IMR-90 (cell line): ENCODE measurements around the gene PTCSC3. TPM values are rescaled to one million over a fixed set of nuclear protein-coding genes. Genes with fewer than 3 reads are reported as not detected.

Experiments
- ATAC-seq: fragments of 200-7000 bp; cut with Tn5 transposase; 2 replicates; pipeline ENCODE4 v1.9.1; 2020; ENCODE audit warnings: low read depth, mild to moderate bottlenecking, moderate library complexity
- BruUV-seq: library from RNA; stranded (reverse); fragments of 400-500 nt; replicated peaks from 2 replicates; lab custom pipeline; 2021; lab: Mats Ljungman, UMichigan
- CTCF ChIA-PET: fragments of 300-600 bp; formaldehyde crosslinking; extraction: SDS; loops from one replicate; lab custom pipeline; 2021; ENCODE audit warnings: antibody characterized with exemption; lab: Yijun Ruan, JAX
- POLR2A ChIA-PET: fragments of 300-600 bp; sonication (Branson Sonifier 250); formaldehyde crosslinking; loops from one replicate; lab custom pipeline; 2022; ENCODE audit warnings: antibody characterized with exemption; ENCODE audit not compliant: unreplicated experiment; lab: Charles Lee
- DNase-seq: peaks from one replicate; pipeline ENCODE4 v3.0.0; 2013
- H2AFZ ChIP-seq: replicated peaks from 2 replicates; pipeline ENCODE3; 2013; ENCODE audit warnings: low read length, mild to moderate bottlenecking; ENCODE audit not compliant: poor library complexity
- H2AK5ac ChIP-seq: 2 replicates; pipeline ENCODE4 v1.6.1; 2013; ENCODE audit warnings: low read depth, low read length, inconsistent platforms
- H2AK9ac ChIP-seq: replicated peaks from 2 replicates; pipeline ENCODE3; 2013; ENCODE audit warnings: mild to moderate bottlenecking, low read depth, low read length, moderate library complexity; ENCODE audit not compliant: poor library complexity
- H2BK120ac ChIP-seq: 2 replicates; pipeline ENCODE4 v1.6.1; 2013; ENCODE audit warnings: low read depth, low read length, inconsistent platforms
- H2BK15ac ChIP-seq: 3 replicates; pipeline ENCODE4 v1.6.1; 2013; ENCODE audit warnings: low read depth, low read length, inconsistent platforms
- H2BK20ac ChIP-seq: 2 replicates; pipeline ENCODE4 v1.6.1; 2013; ENCODE audit warnings: low read depth, mild to moderate bottlenecking, inconsistent platforms, low read length, moderate library complexity
- H2BK5ac ChIP-seq: 2 replicates; pipeline ENCODE4 v1.6.1; 2013; ENCODE audit warnings: mild to moderate bottlenecking, low read depth, low read length, inconsistent platforms; ENCODE audit not compliant: poor library complexity, severe bottlenecking
- H3K14ac ChIP-seq: replicated peaks from 2 replicates; pipeline ENCODE4 v1.6.1; 2013; ENCODE audit warnings: low read depth, low read length, inconsistent platforms
- H3K18ac ChIP-seq: 2 replicates; pipeline ENCODE4 v1.6.1; 2013; ENCODE audit warnings: low read depth, low read length, control low read depth
- H3K23ac ChIP-seq: 2 replicates; pipeline ENCODE4 v1.6.1; 2013; ENCODE audit warnings: low read depth, low read length, inconsistent platforms
- H3K27ac ChIP-seq: 2 replicates; pipeline ENCODE4 v1.5.1; 2013; ENCODE audit warnings: mild to moderate bottlenecking, control low read depth, low read length; ENCODE audit not compliant: insufficient read depth
- H3K27me3 ChIP-seq: 2 replicates; pipeline ENCODE4 v1.6.1; 2013; ENCODE audit warnings: low read length; ENCODE audit not compliant: control insufficient read depth, insufficient read depth
- H3K36me3 ChIP-seq: 2 replicates; pipeline ENCODE4 v1.6.1; 2013; ENCODE audit warnings: low read length, mixed read lengths; ENCODE audit not compliant: control insufficient read depth, insufficient read depth
- H3K4ac ChIP-seq: 2 replicates; pipeline ENCODE4 v1.6.1; 2013; ENCODE audit warnings: low read depth, low read length, inconsistent platforms
- H3K4me1 ChIP-seq: 2 replicates; pipeline ENCODE4 v1.6.1; 2013; ENCODE audit warnings: low read length, mixed read lengths; ENCODE audit not compliant: control insufficient read depth, insufficient read depth
- H3K4me2 ChIP-seq: 2 replicates; pipeline ENCODE4 v1.6.1; 2013; ENCODE audit warnings: low read depth, mild to moderate bottlenecking, control low read depth, low read length, moderate library complexity
- H3K4me3 ChIP-seq: 2 replicates; pipeline ENCODE4 v1.5.1; 2013; ENCODE audit warnings: low read depth, mild to moderate bottlenecking, control low read depth, low read length, moderate library complexity; ENCODE audit not compliant: insufficient read depth
- H3K56ac ChIP-seq: 2 replicates; pipeline ENCODE4 v1.6.1; 2013; ENCODE audit warnings: low read length, inconsistent platforms; ENCODE audit not compliant: insufficient read depth; ENCODE audit errors: extremely low read depth
- H3K79me1 ChIP-seq, 2 experiments: 2 replicates each; pipeline ENCODE4 v1.6.1; 2013; ENCODE audit warnings: low read length in 2 of 2, inconsistent platforms in 1 of 2, low read depth in 1 of 2
- H3K9ac ChIP-seq: 2 replicates; pipeline ENCODE4 v1.6.1; 2013; ENCODE audit warnings: low read depth, low read length, control low read depth
- H3K9me1 ChIP-seq: 2 replicates; pipeline ENCODE4 v1.6.1; 2013; ENCODE audit warnings: low read length, inconsistent platforms; ENCODE audit not compliant: insufficient read depth
- H3K9me3 ChIP-seq: 2 replicates; pipeline ENCODE4 v1.6.1; 2013; ENCODE audit warnings: low read length; ENCODE audit not compliant: control insufficient read depth, insufficient read depth
- H4K20me1 ChIP-seq: 2 replicates; pipeline ENCODE4 v1.6.1; 2013; ENCODE audit warnings: low read length, inconsistent platforms; ENCODE audit not compliant: insufficient read depth
- H4K5ac ChIP-seq: 2 replicates; pipeline ENCODE4 v1.6.1; 2013; ENCODE audit warnings: mild to moderate bottlenecking, low read depth, low read length, control low read depth
- H4K8ac ChIP-seq, 2 experiments: 2 replicates each; pipeline ENCODE4 v1.6.1; 2013; ENCODE audit warnings: low read depth in 2 of 2, low read length in 2 of 2, control low read depth in 1 of 2, inconsistent platforms in 1 of 2
- H4K91ac ChIP-seq: 2 replicates; pipeline ENCODE4 v1.6.1; 2013; ENCODE audit warnings: low read depth, low read length, inconsistent platforms; ENCODE audit not compliant: insufficient read depth
- BHLHE40 ChIP-seq: fragments of 150-350 bp; IDR thresholded peaks from 2 replicates; pipeline ENCODE4 v1.6.1; 2016; ENCODE audit warnings: mild to moderate bottlenecking, low read depth, low read length
- CEBPB ChIP-seq: IDR thresholded peaks from 2 replicates; pipeline ENCODE4 v1.6.1; 2012; ENCODE audit warnings: low read depth, low read length, improper control_type of control experiment
- CHD1 ChIP-seq: IDR thresholded peaks from 2 replicates; pipeline ENCODE4 v1.6.1; 2012; ENCODE audit warnings: low read depth, low read length, improper control_type of control experiment
- FOS ChIP-seq: fragments of 150-350 bp; IDR thresholded peaks from 2 replicates; pipeline ENCODE4 v1.6.1; 2016; ENCODE audit warnings: low read depth, low read length
- MXI1 ChIP-seq: IDR thresholded peaks from 2 replicates; pipeline ENCODE4 v1.6.1; 2012; ENCODE audit warnings: low read depth, mild to moderate bottlenecking, low read length, moderate library complexity, borderline replicate concordance
- POLR2A ChIP-seq: IDR thresholded peaks from 2 replicates; pipeline ENCODE4 v1.6.1; 2012; ENCODE audit warnings: mild to moderate bottlenecking, low read depth, low read length
- RAD21 ChIP-seq: IDR thresholded peaks from 2 replicates; pipeline ENCODE4 v1.6.1; 2012; ENCODE audit warnings: low read length, improper control_type of control experiment
- RCOR1 ChIP-seq: IDR thresholded peaks from 2 replicates; pipeline ENCODE4 v1.6.1; 2012; ENCODE audit warnings: mild to moderate bottlenecking, low read length, improper control_type of control experiment; ENCODE audit not compliant: insufficient replicate concordance
- RFX5 ChIP-seq: IDR thresholded peaks from 2 replicates; pipeline ENCODE4 v1.8.0; 2012; ENCODE audit warnings: low read depth, mild to moderate bottlenecking, low read length, moderate library complexity
- SMC3 ChIP-seq: fragments of 150-350 bp; IDR thresholded peaks from 2 replicates; pipeline ENCODE4 v1.6.1; 2016; ENCODE audit warnings: low read depth, mild to moderate bottlenecking, antibody characterized with exemption, low read length, moderate library complexity
- WGBS, 2 experiments: methylation state at CpG; one replicate each; pipeline versions ENCODE4 v1.1.5 to v1.1.7; 2013; ENCODE audit warnings: missing lambda C conversion rate in 2 of 2; ENCODE audit not compliant: insufficient read length in 1 of 2; ENCODE audit errors: extremely low coverage in 2 of 2; 5-methylcytosine and 5-hydroxymethylcytosine counted together
- dilution Hi-C: fragments of 300-500 bp; cut with HindIII; formaldehyde crosslinking; loops from one replicate; pipeline ENCODE4 v1.14.3; 2018; ENCODE audit warnings: low sequenced_read_pairs; ENCODE audit not compliant: unreplicated experiment
- in situ Hi-C: fragments of 300-500 bp; cut with MboI; formaldehyde crosslinking; loops from 3 replicates; pipeline ENCODE4 v1.14.3; 2019; ENCODE audit warnings: low sequenced_read_pairs, inconsistent platforms, mixed read lengths
- intact Hi-C: fragments of 100-400 bp; cut with micrococcal nuclease; formaldehyde crosslinking; loops from 2 replicates; pipeline ENCODE4 v1.10.0; 2022
- polyA plus RNA-seq, 3 experiments: library from polyadenylated mRNA; depleted of rRNA; stranded (reverse); fragments of >200 nt; gene quantifications; 2 replicates each; pipeline ENCODE4 v1.2.3, GENCODE V29; 2012; ENCODE audit warnings: low replicate concordance in 1 of 3
- total RNA-seq: library from RNA; depleted of rRNA; stranded (reverse); fragments of >200 nt; gene quantifications from 2 replicates; pipeline ENCODE4 v1.2.3, GENCODE V29; 2012
- TF ChIP-seq, protein P1 (sequence below): conservative IDR thresholded peaks from 2 replicates; pipeline ENCODE4 v1.5.1; 2012; ENCODE audit warnings: mild to moderate bottlenecking, low read depth, low read length, improper control_type of control experiment
- TF ChIP-seq, protein P2 (sequence below): fragments of 150-350 bp; IDR thresholded peaks from 2 replicates; pipeline ENCODE4 v1.6.1; 2016; ENCODE audit warnings: low read depth, mild to moderate bottlenecking, low read length, moderate library complexity, borderline replicate concordance

The PTCSC3 gene
- total and polyA plus RNA-seq, 2 of the 4 experiments (the other 2 are of a cell fraction) = not detected

DNA sequence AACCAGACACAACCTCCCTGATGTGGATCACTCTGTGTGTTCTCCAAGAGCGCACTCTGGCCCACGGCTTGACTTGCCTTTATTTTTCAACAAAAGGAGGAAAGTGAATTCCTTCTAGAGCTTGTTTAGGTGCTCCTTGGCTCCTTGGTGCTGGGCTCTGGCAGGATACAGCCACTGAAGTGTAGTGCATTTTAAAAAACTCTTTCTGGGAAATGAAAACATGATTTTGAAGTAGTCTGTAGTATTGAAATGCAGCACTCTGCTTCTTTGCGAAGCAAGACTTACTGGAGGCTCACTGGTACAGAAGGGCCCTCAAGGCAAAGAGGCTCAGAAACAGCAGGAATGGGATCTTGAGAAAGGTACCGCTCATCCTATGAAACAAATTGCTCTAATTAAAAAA, 81.6 kb downstream of the PTCSC3 start:
- ATAC-seq = no peak
- 70% methylated on average over 2 of the region's 4 CpGs; no CpG with 5 or more reads in 1 of the 2 experiments for WGBS, 2 experiments
- in situ Hi-C loops = no loop called here

More for the DNA sequence above, 81.6 kb downstream of the PTCSC3 start:
- H3K23ac ChIP-seq = no peak overlapping the region
- H3K27me3 ChIP-seq = no peaks in the 10 kb centered on the region
- H3K9me3 ChIP-seq = no peaks in the 10 kb centered on the region
- H4K91ac ChIP-seq = no peak overlapping the region
- no peak for TF ChIP-seq CEBPB
- TF ChIP-seq RFX5 = no peak
- TF ChIP-seq, protein P1, sequence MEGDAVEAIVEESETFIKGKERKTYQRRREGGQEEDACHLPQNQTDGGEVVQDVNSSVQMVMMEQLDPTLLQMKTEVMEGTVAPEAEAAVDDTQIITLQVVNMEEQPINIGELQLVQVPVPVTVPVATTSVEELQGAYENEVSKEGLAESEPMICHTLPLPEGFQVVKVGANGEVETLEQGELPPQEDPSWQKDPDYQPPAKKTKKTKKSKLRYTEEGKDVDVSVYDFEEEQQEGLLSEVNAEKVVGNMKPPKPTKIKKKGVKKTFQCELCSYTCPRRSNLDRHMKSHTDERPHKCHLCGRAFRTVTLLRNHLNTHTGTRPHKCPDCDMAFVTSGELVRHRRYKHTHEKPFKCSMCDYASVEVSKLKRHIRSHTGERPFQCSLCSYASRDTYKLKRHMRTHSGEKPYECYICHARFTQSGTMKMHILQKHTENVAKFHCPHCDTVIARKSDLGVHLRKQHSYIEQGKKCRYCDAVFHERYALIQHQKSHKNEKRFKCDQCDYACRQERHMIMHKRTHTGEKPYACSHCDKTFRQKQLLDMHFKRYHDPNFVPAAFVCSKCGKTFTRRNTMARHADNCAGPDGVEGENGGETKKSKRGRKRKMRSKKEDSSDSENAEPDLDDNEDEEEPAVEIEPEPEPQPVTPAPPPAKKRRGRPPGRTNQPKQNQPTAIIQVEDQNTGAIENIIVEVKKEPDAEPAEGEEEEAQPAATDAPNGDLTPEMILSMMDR = no peak
- no peak for TF ChIP-seq SMC3
- TF ChIP-seq RAD21 = no peak
- no peak for TF ChIP-seq FOS
- TF ChIP-seq CHD1 = no peak
- no peak for TF ChIP-seq MXI1
- no peak for TF ChIP-seq RCOR1
- TF ChIP-seq BHLHE40 = no peak
- TF ChIP-seq, protein P2, sequence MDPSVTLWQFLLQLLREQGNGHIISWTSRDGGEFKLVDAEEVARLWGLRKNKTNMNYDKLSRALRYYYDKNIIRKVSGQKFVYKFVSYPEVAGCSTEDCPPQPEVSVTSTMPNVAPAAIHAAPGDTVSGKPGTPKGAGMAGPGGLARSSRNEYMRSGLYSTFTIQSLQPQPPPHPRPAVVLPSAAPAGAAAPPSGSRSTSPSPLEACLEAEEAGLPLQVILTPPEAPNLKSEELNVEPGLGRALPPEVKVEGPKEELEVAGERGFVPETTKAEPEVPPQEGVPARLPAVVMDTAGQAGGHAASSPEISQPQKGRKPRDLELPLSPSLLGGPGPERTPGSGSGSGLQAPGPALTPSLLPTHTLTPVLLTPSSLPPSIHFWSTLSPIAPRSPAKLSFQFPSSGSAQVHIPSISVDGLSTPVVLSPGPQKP = no peak
- no peak for TF ChIP-seq POLR2A
- intact Hi-C loops = loop anchor here (5.0 kb wide), 1 partner anchor 268 kb away; the partner anchor contains the start of gene BRMS1L
- H2BK15ac ChIP-seq = no peak overlapping the region
- H3K4ac ChIP-seq = no peak overlapping the region
- no peak overlapping the region for H3K56ac ChIP-seq
- no TSS peak for BruUV-seq
- POLR2A ChIA-PET = no interaction called here
- H3K27ac ChIP-seq = no peak overlapping the region
- H4K20me1 ChIP-seq = no peaks in the 10 kb centered on the region
- no peak overlapping the region for H4K8ac ChIP-seq
- no peak overlapping the region for H3K18ac ChIP-seq
- H3K9me1 ChIP-seq = no peaks in the 10 kb centered on the region
- H2BK5ac ChIP-seq = no peak overlapping the region
- H2AK9ac ChIP-seq = no peak overlapping the region
- H3K9ac ChIP-seq = no peak overlapping the region
- DNase-seq = no peak
- no peak overlapping the region for H2BK20ac ChIP-seq
- H4K5ac ChIP-seq = no peak overlapping the region
- no peak overlapping the region for H2BK120ac ChIP-seq
- no peaks in the 10 kb centered on the region for H3K36me3 ChIP-seq
- no peak overlapping the region for H2AK5ac ChIP-seq
- H2AFZ ChIP-seq = no peak overlapping the region
- H3K4me3 ChIP-seq = no peak overlapping the region
- H3K4me2 ChIP-seq = no peak overlapping the region
- CTCF ChIA-PET = interaction anchor here (0.6 kb wide), 1 partner anchor 14 kb away, joined by 4 read pairs; no protein-coding TSS in a partner anchor
- no peaks in the 10 kb centered on the region for H3K79me1 ChIP-seq
- dilution Hi-C loops = no loop called here
- no peak overlapping the region for H3K14ac ChIP-seq
- no peaks in the 10 kb centered on the region for H3K4me1 ChIP-seq
